Ascending aorta (tissue), 2 donors: Measurements from ENCODE around the gene SYVN1. TPM values are rescaled to one million over a fixed set of nuclear protein-coding genes. Genes with fewer than 3 reads are reported as not detected.

Experiments used
- DNase-seq, 2 donors: peaks; one replicate each; pipeline ENCODE4 v3.0.0-alpha.2; 2019; ENCODE audit warnings: low spot score in 2 of 2
- H3K27ac ChIP-seq, 2 donors: fragments of 200-600 bp; sonication (generic); one replicate each; pipeline ENCODE4 v1.5.1; 2016 to 2017; ENCODE audit warnings: mild to moderate bottlenecking in 1 of 2
- H3K27me3 ChIP-seq: fragments of 200-600 bp; sonication (generic); one replicate; pipeline ENCODE4 v1.5.1; 2017
- H3K36me3 ChIP-seq, 2 donors: fragments of 200-600 bp; sonication (generic); one replicate each; pipeline ENCODE4 v1.5.1; 2016
- H3K4me1 ChIP-seq, 2 donors: fragments of 200-600 bp; sonication (generic); one replicate each; pipeline ENCODE4 v1.5.1; 2016 to 2017; ENCODE audit warnings: mild to moderate bottlenecking in 1 of 2
- H3K4me3 ChIP-seq, 2 donors: fragments of 200-600 bp; sonication (generic); one replicate each; pipeline ENCODE4 v1.5.1; 2016 to 2017; ENCODE audit warnings: mild to moderate bottlenecking in 1 of 2
- H3K9me3 ChIP-seq, 2 donors: fragments of 200-600 bp; sonication (generic); one replicate each; pipeline ENCODE4 v1.5.1; 2016
- intact Hi-C: fragments of 100-400 bp; cut with DNase I; formaldehyde crosslinking; loops from one replicate; pipeline ENCODE4 v1.15.1; 2023
- total RNA-seq: library from RNA; depleted of rRNA; stranded (reverse); fragments of >200 nt; gene quantifications from one replicate; pipeline ENCODE4 v1.1.0, GENCODE V29; 2016
- TF ChIP-seq, protein P1 (sequence below), 3 experiments: fragments of 200-600 bp in 2 of 3; fragments of 450-650 bp in 1 of 3; sonication (generic) in 2 of 3; IDR thresholded peaks; one replicate each; pipeline ENCODE4 v1.5.1; 2016 to 2019; ENCODE audit warnings: antibody characterized with exemption in 3 of 3, mild to moderate bottlenecking in 1 of 3, moderate library complexity in 1 of 3

SYVN1 gene
- total RNA-seq, 1 donor from 2014 or later = 229 TPM

DNA sequence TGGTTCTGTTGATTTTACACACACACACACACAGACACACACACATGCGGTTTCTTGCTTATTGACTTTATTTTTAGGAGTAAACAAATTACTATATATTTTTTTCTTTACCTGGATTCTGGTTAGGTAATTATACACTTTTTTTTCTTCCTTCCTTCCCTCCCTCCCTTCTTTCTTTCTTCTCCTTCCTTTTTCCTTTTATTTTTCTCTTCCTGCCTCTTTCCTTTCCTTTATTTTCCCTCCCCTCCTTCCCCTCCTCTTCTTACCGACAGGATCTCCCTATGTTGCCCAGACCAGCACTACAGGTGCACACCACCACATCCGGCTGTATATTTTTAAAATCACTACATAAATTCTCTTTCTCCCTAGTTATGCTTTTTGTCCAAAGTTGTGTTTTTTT, 32.6 kb upstream of the SYVN1 start:
- no peak overlapping the region for H3K4me3 ChIP-seq
- no peaks in the 10 kb centered on the region for H3K36me3 ChIP-seq
- no peaks in the 10 kb centered on the region for H3K9me3 ChIP-seq
- TF ChIP-seq, protein P1, sequence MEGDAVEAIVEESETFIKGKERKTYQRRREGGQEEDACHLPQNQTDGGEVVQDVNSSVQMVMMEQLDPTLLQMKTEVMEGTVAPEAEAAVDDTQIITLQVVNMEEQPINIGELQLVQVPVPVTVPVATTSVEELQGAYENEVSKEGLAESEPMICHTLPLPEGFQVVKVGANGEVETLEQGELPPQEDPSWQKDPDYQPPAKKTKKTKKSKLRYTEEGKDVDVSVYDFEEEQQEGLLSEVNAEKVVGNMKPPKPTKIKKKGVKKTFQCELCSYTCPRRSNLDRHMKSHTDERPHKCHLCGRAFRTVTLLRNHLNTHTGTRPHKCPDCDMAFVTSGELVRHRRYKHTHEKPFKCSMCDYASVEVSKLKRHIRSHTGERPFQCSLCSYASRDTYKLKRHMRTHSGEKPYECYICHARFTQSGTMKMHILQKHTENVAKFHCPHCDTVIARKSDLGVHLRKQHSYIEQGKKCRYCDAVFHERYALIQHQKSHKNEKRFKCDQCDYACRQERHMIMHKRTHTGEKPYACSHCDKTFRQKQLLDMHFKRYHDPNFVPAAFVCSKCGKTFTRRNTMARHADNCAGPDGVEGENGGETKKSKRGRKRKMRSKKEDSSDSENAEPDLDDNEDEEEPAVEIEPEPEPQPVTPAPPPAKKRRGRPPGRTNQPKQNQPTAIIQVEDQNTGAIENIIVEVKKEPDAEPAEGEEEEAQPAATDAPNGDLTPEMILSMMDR (IDR thresholded peaks at IDR 0.05) = no peak
- intact Hi-C loops = no loop called here
- H3K4me1 ChIP-seq = peaks cover 0 to 3% of the 10 kb centered on the region in 2 donors
- H3K27me3 ChIP-seq = no peaks in the 10 kb centered on the region
- H3K27ac ChIP-seq = no peak overlapping the region
- no peak for DNase-seq

DNA sequence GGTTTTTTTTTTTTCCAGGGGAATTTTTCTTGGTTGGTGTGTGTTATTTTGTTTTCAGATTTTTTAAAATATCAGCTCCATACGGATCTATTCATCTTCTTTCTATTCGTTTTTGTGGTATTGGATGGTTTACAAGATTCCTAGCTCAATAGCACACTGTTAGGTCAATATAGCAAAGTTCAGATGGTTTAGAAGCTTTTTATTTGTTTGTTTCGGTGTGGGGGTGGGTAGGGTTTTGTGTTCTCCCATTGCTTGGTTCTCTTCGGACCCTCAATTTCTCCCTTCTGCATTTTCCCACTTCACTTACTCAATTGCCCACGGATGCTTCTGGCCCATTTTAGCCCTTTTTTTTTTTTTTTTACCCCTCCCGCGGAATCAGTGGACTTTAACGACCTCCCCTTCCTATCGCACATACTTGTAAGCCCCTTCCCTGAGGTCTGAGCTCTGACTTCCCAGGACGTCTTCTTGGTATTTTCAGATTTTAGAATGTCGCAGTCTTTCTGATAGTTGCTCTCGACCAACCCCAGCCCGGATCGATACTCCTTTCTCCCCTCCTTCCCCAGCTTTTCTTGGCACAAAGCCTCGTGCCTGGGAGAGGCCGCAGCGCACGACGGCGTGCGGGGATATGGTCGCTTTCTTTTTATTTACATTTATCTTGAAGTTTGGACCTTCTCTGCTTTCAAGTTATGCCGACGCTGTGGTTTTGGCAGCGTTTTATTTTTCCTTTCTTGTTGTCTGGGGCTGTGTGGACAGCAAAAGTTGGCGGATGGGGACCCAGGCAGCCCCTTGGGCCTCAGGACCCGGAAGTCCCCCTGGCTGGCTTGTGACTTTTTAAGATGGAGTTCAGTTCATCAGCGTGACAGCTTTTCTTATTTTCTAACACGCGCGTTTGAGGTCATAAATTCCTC, 31.3 kb upstream of the SYVN1 start:
- Histone ChIP-seq H3K4me3 (peak overlapping the region; percentile 19 to 28), H3K27me3 (no peaks in the 10 kb centered on the region), H3K36me3 (no peaks in the 10 kb centered on the region), H3K4me1 (peaks cover 0 to 3% of the 10 kb centered on the region in 2 donors), H3K9me3 (no peaks in the 10 kb centered on the region), H3K27ac (no peak overlapping the region)
- TF ChIP-seq, protein P1 (IDR thresholded peaks at IDR 0.05) = no peak
- no peak for DNase-seq
- intact Hi-C loops = no loop called here

DNA sequence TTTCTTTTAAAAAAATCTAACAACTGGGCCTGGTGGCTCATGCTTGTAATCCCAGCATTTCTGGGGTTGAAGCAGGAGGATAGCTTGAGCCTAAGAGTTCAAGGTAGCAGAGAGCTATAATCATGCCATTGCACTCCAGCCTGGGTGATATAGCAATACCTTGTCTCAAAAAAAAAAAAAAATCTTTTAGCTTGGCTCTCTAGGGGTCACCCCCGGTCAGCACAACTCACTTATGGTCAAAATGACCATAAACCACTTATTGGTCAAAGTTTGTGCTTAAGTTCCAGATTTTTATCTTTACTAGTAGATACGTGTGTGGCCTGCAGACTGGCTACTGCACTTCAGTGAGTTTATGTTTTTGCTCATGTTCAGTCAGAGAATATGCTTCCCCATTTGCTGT, 29.4 kb upstream of the SYVN1 start:
- H3K36me3 ChIP-seq = no peaks in the 10 kb centered on the region
- H3K4me1 ChIP-seq = peaks cover 0 to 3% of the 10 kb centered on the region in 2 donors
- no peak overlapping the region for H3K4me3 ChIP-seq
- intact Hi-C loops = no loop called here
- H3K27ac ChIP-seq = no peak overlapping the region
- DNase-seq = no peak
- TF ChIP-seq, protein P1 (IDR thresholded peaks at IDR 0.05) = no peak
- no peaks in the 10 kb centered on the region for H3K9me3 ChIP-seq
- no peaks in the 10 kb centered on the region for H3K27me3 ChIP-seq

DNA sequence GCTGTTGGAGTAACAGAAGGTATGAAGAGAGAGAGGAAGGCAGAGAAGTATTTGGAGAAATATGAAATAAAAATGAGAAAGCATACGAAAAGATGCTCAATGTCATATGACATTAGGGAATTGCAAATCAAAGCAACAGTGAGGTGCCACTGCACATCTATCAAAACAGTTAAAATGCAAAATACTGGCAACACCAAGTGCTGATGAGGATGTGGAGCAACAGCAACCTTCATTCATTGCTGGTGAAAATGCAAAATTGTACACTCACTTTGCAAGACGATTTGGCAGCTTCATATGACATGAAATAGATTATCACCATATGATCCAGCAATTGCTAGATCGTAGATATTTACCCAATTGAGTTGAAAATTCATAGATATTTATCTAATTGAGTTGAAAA, 26.3 kb upstream of the SYVN1 start:
- intact Hi-C loops = no loop called here
- Histone ChIP-seq H3K9me3 (no peaks in the 10 kb centered on the region), H3K36me3 (no peaks in the 10 kb centered on the region), H3K4me1 (no peaks in the 10 kb centered on the region), H3K27me3 (no peaks in the 10 kb centered on the region), H3K27ac (no peak overlapping the region), H3K4me3 (no peak overlapping the region)
- TF ChIP-seq, protein P1 (IDR thresholded peaks at IDR 0.05) = no peak
- no peak for DNase-seq

DNA sequence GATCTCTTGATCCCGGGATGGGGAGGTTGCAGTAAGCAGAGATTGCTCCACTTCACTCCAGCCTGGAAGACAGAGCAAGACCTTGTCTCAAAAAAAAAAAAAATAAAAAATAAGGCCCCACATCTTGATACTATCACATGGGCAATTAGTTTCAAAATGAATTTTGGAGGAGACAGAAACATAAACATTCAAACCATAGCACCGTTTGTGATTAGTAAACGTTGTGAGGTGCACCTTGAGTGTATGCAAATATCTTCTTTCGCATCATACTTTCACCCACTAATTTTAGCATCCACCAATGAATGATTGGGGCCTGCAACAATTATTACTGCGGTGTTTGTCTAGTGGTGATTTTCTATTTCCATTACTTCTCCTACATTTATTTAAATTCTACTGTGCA, 24.7 kb upstream of the SYVN1 start:
- no peak overlapping the region for H3K27ac ChIP-seq
- TF ChIP-seq, protein P1 (IDR thresholded peaks at IDR 0.05) = no peak
- H3K9me3 ChIP-seq = no peaks in the 10 kb centered on the region
- no peaks in the 10 kb centered on the region for H3K36me3 ChIP-seq
- DNase-seq = peak in 1 of 2 donors; percentile 12
- no peak overlapping the region for H3K4me3 ChIP-seq
- no peaks in the 10 kb centered on the region for H3K27me3 ChIP-seq
- intact Hi-C loops = no loop called here
- no peaks in the 10 kb centered on the region for H3K4me1 ChIP-seq
